Heart right ventricle (tissue), 16 donors: ENCODE data around the gene SLC18A2. TPM values are rescaled to one million over a fixed set of nuclear protein-coding genes. Genes with fewer than 3 reads are reported as not detected.

ENCODE experiments used
- ATAC-seq, 8 donors: fragments of 200-7000 bp; cut with Tn5 transposase; one replicate each; pipeline ENCODE4 v1.9.1; 2020; ENCODE audit warnings: mild to moderate bottlenecking in 8 of 8, moderate library complexity in 8 of 8, moderate number of reproducible peaks in 1 of 8
- DNase-seq, 2 donors: peaks; one replicate each; pipeline ENCODE4 v3.0.0-alpha.2; 2020
- H3K27ac ChIP-seq, 10 donors: fragments of 200-600 bp; sonication (generic) in 2 of 10; one replicate each; pipeline versions ENCODE4 v1.5.0 to v1.8.0; 2020 to 2022; ENCODE audit warnings: mild to moderate bottlenecking in 3 of 10
- H3K27me3 ChIP-seq, 7 donors: fragments of 200-600 bp; one replicate each; pipeline ENCODE4 v1.8.0; 2021 to 2022; ENCODE audit warnings: mild to moderate bottlenecking in 2 of 7
- H3K36me3 ChIP-seq, 9 donors: fragments of 200-600 bp; sonication (generic) in 1 of 9; one replicate each; pipeline versions ENCODE4 v1.5.0 to v1.8.0; 2020 to 2022; ENCODE audit warnings: mild to moderate bottlenecking in 2 of 9
- H3K4me1 ChIP-seq, 9 donors: fragments of 200-600 bp; sonication (generic) in 1 of 9; one replicate each; pipeline versions ENCODE4 v1.5.0 to v1.8.0; 2020 to 2022; ENCODE audit warnings: mild to moderate bottlenecking in 4 of 9
- H3K4me3 ChIP-seq, 10 donors: fragments of 200-600 bp; sonication (generic) in 2 of 10; one replicate each; pipeline versions ENCODE4 v1.5.0 to v1.8.0; 2020 to 2022; ENCODE audit warnings: mild to moderate bottlenecking in 7 of 10, moderate library complexity in 2 of 10
- H3K9me3 ChIP-seq, 11 donors: fragments of 200-600 bp in 10 of 11; sonication (generic) in 2 of 11; one replicate each; pipeline versions ENCODE4 v1.5.0 to v1.8.0; 2013 to 2022; ENCODE audit warnings: mild to moderate bottlenecking in 2 of 11, control low read depth in 1 of 11, moderate library complexity in 1 of 11
- CTCF ChIP-seq, 9 donors: fragments of 200-600 bp; sonication (generic) in 2 of 9; IDR thresholded peaks; one replicate each; pipeline versions ENCODE4 v1.5.0 to v1.8.0; 2021 to 2022; ENCODE audit warnings: antibody characterized with exemption in 9 of 9, mild to moderate bottlenecking in 5 of 9, moderate library complexity in 1 of 9
- WGBS, 2 donors: extraction: QIAGEN DNeasy Blood & Tissue Kit; methylation state at CpG; one replicate each; pipeline ENCODE4 v1.1.7; 2013; ENCODE audit warnings: inconsistent platforms in 1 of 2; 5-methylcytosine and 5-hydroxymethylcytosine counted together
- intact Hi-C, 10 donors: fragments of 100-400 bp; cut with DNase I; formaldehyde crosslinking; loops; one replicate each; pipeline versions ENCODE4 v1.11.1 to v1.14.2; 2022
- polyA plus RNA-seq, 2 donors: library from polyadenylated mRNA; stranded (reverse); fragments of 200-250 nt; gene quantifications; one replicate each; pipeline ENCODE4 v1.2.3, GENCODE V29; 2013
- total RNA-seq, 10 donors: library from RNA; stranded (reverse); fragmentation: NEBNext Ultra II Directional in 3 of 10; extraction: Animal tissue kit (Norgen Biotek cat#: 25700) in 3 of 10; gene quantifications; one replicate each; pipeline versions ENCODE4 v1.2.1 to v1.2.4, GENCODE V29; 2021 to 2023
- donor health status: Arrhythmogenic right ventricular cardiomyopathy.
- donor health status: ischemic (EF 13 %, LVEDD 7.1; RV severe dilation, severe dysfunction).
- donor health status: healthy with polysubstance abuse.
- donor health status: DM: no; HTN: yes; CAD: no.
- donor health status: DM: no; HTN: no; CAD: no.
- donor health status: ischemic (EF 25% LVEDD 6.9; RV normal size, moderate dysfunction).
- donor health status: ischemic (EF 25% LVEDD 5.7; RV mildly dilated, moderate dysfunction).
- donor health status: healthy.
- donor health status: DM: yes; HTN: yes; CAD: no.
- donor health status: Ischemic cardiomyopathy.
- donor health status: ischemic (EF 35%, LVEDD 5.7; RV mildly dilated, moderate dysfunction).
- donor health status: nonischemic (EF 11% LVEDD 7.7; RV severe dilation, severe dysfunction).
- donor health status: DM: yes; HTN: yes; CAD: no.
- donor health status: PGD.
- donor health status: ischemic (EF 29% LVEDD 5.4; RV normal size, mild dysfunction).
- donor health status: nonischemic (EF 23%, LVEDD 6.1; RV moderate dilation, normal function).

SLC18A2 gene
- total and polyA plus RNA-seq, 12 donors, result 0.07 to 0.47 (median 0.18) TPM; not detected in 1

DNA sequence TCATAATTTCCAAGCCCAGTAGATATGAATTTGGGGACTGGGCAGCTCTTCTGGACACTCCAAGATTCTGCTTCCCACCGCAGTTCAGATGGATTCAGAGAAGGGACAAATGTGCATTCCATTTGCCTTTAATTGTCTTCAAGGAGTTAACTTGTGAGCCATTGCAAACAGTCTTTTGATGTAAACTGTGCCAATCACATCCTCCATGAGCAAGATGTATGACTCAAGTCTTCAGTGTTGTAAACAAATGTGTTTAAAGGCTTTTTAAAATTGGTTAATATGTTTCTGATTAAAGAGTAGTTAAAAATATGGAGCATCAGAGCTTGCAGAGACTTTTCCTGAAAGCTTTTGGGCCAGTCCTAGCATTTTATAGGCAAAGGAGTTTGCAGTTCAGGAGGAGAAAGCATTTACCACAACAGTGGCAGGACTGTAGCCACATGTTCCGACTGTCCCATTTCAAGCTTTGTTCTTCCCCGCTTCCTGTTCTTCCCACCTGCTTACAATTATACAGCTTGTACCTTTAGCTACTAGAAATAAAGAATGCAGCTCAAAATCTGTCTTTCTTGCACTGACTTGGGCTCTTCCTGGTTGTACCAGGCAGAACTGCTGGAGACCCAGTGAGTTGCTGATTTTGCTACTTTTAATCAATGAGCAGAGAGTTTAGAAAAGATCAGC lies 6.2 kb downstream of the SLC18A2 start:
- H3K36me3 ChIP-seq, result no peaks in the 10 kb centered on the region
- no peak overlapping the region for H3K27ac ChIP-seq
- TF ChIP-seq CTCF (IDR thresholded peaks at IDR 0.05), result no peak
- DNase-seq, result no peak
- no peaks in the 10 kb centered on the region for H3K9me3 ChIP-seq
- H3K4me3 ChIP-seq, result no peak overlapping the region
- intact Hi-C loops, result no loop called here
- WGBS, 2 donors, result 85 to 86% methylated on average over 3 of the region's 3 CpGs
- no peak for ATAC-seq
- H3K4me1 ChIP-seq, result no peaks in the 10 kb centered on the region
- H3K27me3 ChIP-seq, result peaks cover 0 to 83% (median 68%) of the 10 kb centered on the region in 7 donors

DNA sequence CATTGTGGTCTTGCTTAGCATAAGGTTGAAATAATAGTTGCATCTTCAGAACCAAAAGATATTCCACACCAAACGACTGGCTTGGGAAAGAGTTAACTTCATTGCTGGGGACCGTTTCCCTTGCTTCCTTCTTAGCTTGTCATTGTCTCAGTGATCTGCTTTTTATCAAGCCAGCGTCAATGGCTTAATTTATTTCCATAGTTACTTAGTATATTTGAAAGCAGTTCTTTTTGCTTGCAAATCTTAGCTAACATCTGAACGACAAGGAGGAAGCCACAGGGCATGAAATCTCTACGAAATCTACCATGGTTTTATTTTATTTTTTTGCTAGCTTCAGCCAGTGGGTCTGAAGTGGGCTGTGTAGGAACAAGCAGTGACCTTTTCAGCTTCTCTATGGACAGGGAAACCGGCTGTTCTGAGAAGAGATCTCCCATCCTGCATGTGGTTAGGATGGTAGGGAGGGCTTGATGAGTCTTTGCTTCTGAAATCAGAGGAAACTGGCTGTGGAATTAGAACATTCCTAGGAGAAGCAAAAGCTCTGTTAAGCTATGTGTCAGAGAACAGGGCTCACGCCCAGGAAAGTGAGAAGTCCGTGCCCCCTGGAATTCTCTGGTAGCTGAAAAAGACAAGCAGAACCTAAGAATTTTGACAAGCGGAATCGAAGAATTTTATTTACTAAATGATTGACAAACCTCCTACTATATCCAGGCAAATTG lies 8.0 kb downstream of the SLC18A2 start:
- Histone ChIP-seq H3K27ac (no peak overlapping the region), H3K4me3 (no peak overlapping the region), H3K36me3 (no peaks in the 10 kb centered on the region), H3K27me3 (peaks cover 0 to 80% (median 51%) of the 10 kb centered on the region in 7 donors), H3K9me3 (no peaks in the 10 kb centered on the region), H3K4me1 (no peaks in the 10 kb centered on the region)
- intact Hi-C loops, result no loop called here
- no peak for TF ChIP-seq CTCF (IDR thresholded peaks at IDR 0.05)
- ATAC-seq (no peak), DNase-seq (no peak)
- WGBS, 2 donors, result 30 to 36% methylated on average over 10 of the region's 10 CpGs

- no peak for TF ChIP-seq CTCF (IDR thresholded peaks at IDR 0.05)
- Histone ChIP-seq H3K27me3 (peaks cover 0 to 79% (median 47%) of the 10 kb centered on the region in 7 donors), H3K9me3 (no peaks in the 10 kb centered on the region), H3K4me3 (no peak overlapping the region), H3K36me3 (no peaks in the 10 kb centered on the region), H3K4me1 (no peaks in the 10 kb centered on the region), H3K27ac (no peak overlapping the region)
- ATAC-seq (no peak), DNase-seq (no peak)
- intact Hi-C loops, result no loop called here
- 73 to 82% methylated on average over 6 of the region's 6 CpGs for WGBS, 2 donors
These were observed 8.7 kb downstream of the SLC18A2 start for GRCh38 chr10:117249493-117250093.

GRCh38 chr10:117250411-117250810 lies 9.5 kb downstream of the SLC18A2 start:
- WGBS, 2 donors, result 60 to 67% methylated on average over 7 of the region's 7 CpGs
- no peaks in the 10 kb centered on the region for H3K9me3 ChIP-seq
- TF ChIP-seq CTCF (IDR thresholded peaks at IDR 0.05), result no peak
- intact Hi-C loops, result no loop called here
- no peaks in the 10 kb centered on the region for H3K36me3 ChIP-seq
- no peak overlapping the region for H3K27ac ChIP-seq
- DNase-seq, result no peak
- no peak for ATAC-seq
- H3K27me3 ChIP-seq, result peaks cover 0 to 79% (median 45%) of the 10 kb centered on the region in 7 donors
- H3K4me1 ChIP-seq, result no peaks in the 10 kb centered on the region
- H3K4me3 ChIP-seq, result no peak overlapping the region
